GM18951 (cell line): ENCODE results near the gene UNC5B.

Source experiments
- POLR2A ChIP-seq: IDR thresholded peaks from 4 replicates; pipeline ENCODE4 v1.6.1; 2011; ENCODE audit warnings: mild to moderate bottlenecking; ENCODE audit not compliant: insufficient read length, insufficient read depth; ENCODE audit errors: extremely low read depth
- in situ Hi-C: fragments of 300-500 bp; cut with MboI; formaldehyde crosslinking; loops from one replicate; pipeline ENCODE4 v1.12.0; 2022; ENCODE audit warnings: low sequenced_read_pairs, mixed read lengths, inconsistent platforms; ENCODE audit not compliant: unreplicated experiment

The UNC5B gene

DNA sequence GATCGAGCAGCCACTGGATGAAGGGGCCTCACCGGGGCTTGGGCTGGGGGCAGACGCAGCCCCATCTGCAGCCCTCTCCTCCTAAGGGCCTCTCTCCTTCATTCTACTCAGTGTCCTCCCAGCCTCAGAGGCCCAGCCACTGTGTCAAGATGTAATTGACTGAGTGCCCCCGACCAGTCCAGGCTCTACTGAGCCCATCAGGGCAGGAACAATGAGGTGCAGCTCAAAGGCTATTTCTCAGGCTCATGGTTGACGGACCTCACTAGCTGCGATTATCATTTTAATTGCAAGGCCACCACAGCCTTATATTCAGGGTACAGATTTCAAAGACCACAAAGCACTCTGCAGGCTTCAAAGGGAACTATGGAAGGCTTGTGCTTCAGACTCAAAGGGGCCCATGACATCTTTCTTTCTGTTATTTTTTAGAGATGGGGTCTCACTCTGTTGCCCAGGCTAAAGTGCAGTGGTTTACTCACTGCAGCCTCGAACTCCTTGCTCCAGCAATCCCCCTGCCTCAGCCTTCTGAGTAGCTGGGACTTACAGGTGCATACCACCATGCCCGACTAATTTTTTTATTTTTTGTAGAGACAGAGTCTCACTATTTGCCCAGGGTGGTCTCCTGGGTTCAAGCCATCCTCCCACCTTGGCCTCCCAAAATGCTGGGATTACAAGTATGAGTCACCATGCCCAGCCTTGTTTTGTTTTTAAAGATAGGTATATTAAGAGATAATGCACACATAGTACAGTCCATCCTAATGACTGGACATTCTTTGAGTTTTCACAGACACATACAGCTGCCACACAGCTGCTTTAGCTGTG, 130.4 kb downstream of the UNC5B start:
- no peak for TF ChIP-seq POLR2A
- in situ Hi-C loops = no loop called here

DNA sequence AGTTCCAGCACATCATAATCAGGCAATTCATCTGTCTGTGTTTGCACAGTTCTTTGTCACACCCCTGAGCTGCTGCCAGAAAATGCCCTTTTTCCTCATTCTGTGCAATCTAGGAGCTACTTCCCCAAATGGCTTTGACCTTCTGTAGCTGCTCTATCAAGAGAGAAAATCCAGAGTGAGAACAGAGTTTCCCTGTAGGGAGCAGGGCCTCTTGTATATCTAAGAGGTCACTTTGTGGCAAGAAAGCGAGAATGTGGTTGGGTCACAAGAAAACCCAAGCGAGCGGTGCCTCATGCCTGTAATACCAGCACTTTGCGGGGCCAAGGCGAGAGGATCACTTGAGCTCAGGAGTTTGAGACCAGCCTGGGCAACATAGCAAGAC, 131.0 kb downstream of the UNC5B start:
- in situ Hi-C loops = no loop called here

GRCh38 chr10:71344154-71344925, 132.0 kb downstream of the UNC5B start:
- TF ChIP-seq POLR2A = no peak
- in situ Hi-C loops = no loop called here

More for the DNA sequence above, 131.0 kb downstream of the UNC5B start:
- TF ChIP-seq POLR2A = no peak

GRCh38 chr10:71344993-71345480, 132.7 kb downstream of the UNC5B start:
- TF ChIP-seq POLR2A = no peak
- in situ Hi-C loops = no loop called here

DNA sequence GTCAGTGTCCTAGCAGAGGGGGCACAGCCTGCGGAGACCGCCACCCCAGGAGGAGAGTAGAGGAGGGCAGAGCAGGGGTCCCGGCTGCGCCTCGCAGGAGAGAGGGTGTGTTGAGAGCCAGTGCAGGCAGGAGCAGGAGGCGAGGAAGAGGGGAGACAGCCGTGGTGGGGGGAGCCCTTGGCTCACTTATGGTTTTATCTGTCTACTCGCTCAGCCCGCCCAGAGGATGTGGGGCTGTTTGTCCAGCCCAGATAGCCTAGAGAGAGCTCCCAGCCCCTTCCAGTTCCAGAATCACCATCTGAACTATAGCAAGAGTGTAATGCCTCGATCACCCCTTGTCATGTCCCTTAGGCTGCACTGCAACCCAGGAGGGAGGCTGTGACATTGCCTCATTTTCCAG, 133.3 kb downstream of the UNC5B start:
- in situ Hi-C loops = no loop called here
- TF ChIP-seq POLR2A = no peak

DNA sequence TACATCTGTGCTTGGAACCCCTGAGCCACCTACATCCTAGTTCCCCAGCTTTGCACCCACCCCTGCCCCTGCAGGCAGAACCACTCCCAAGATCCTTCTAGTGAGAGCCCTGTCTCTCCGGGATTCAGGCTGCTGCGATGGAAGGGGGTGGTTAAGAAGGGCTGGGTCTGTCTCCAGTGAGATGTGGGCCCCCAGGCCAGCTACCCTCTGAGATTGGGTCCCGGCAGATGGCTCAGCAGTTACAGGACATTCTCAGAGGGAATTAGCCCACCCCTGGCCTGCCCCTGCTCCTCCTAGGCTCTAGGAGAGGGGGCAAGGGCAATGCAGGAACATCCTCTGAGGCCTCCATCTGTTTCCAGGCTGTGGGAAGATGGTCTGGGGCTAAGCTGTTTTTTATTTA, 134.4 kb downstream of the UNC5B start:
- no peak for TF ChIP-seq POLR2A
- in situ Hi-C loops = no loop called here

DNA sequence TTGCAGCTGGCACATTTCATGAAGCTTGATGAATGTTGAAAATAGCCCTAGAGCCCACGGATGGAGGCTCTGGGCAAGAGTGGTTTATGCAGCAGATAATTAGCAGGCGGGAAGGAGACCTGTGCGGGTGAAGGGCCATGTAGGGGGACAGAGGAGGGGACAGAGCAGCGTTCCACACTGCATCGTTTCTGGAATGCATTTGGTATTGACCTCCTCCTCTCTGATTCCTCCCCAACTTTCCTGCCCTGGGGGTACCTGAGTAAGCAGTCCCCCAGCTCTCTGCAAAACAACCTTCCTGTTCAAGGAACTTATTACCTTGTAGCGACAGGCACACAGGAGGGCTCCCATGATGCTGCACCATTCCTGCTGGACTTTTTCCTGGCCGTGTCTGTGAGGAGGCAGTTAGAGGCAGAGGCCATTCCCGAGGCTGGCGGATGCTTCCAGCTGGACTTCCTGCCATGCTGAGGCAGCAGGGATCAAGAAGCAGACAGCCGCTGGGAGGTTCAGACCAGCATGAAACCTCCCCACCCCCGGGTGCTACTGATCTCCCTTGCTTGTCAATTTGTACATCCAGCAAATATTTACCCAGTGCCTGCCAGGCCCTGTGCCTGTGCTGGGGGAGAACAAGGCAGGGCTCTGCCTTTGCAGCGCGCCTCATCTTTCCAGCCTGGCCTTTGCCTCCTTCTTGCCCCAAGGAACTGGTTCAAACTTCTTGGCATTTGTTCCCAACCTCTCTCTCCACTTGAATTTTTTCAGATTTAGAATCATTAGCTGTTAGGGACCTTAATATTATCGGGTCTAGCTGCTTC, 135.4 kb downstream of the UNC5B start:
- in situ Hi-C loops = no loop called here
- TF ChIP-seq POLR2A = no peak

DNA sequence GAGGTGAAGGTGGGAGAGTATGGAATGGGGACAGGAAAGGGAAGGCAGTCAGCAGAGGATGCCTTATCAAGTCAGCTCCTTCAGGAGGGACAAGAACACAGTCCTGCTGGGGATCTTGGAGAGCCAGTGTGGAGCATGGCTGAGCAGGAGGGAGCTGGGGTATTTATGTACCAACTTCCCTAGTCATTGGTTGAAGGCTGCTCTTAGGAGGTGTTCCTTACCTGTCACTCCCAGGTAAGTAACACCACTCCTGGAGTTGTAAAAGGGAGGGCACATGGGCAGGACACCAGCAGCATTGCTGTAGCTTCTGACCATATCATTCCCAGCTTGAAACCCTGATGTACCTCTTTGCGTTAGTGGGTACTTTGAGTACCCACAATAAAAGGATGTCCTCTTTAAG, 136.5 kb downstream of the UNC5B start:
- no peak for TF ChIP-seq POLR2A
- in situ Hi-C loops = no loop called here

DNA sequence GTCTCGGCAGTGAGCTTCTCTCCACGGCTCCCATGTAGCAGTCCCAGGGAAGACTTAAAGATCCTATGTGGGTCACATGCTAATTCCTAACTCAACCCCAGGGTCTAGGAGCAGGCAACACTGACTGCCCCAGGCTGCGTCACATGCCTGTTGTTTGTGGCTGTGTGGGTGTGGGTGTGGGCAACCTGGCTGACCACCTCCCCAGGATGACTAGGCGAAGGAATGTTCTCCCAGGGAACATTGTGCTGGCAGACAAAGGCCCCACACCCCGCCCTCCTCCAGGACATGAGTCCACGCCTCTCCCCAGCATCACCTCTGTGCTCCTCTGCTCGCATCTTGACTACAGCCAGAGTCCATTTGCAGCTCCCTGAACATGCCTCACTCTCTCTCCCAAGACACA, 137.0 kb downstream of the UNC5B start:
- in situ Hi-C loops = no loop called here
- TF ChIP-seq POLR2A = no peak

DNA sequence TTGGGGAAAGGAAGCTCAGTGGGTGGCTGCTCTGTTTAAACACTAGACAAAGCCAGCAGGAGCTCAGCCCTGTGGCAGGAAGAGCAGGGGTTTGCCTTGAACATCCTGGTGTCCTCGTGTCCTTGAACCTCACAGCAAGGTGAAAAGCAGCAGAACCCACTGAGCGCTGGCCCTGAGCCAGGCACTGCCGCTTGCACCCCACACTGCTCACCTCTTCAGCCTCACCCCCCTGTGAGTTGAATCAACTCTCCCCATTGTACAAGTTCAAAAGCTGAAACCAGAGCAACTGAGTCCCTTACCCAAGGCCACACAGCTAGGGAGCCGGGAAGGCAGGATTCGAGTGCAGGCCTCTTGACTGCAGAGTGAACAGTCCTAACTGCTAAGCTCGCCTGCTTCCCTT, 138.7 kb downstream of the UNC5B start:
- TF ChIP-seq POLR2A = no peak
- in situ Hi-C loops = no loop called here

DNA sequence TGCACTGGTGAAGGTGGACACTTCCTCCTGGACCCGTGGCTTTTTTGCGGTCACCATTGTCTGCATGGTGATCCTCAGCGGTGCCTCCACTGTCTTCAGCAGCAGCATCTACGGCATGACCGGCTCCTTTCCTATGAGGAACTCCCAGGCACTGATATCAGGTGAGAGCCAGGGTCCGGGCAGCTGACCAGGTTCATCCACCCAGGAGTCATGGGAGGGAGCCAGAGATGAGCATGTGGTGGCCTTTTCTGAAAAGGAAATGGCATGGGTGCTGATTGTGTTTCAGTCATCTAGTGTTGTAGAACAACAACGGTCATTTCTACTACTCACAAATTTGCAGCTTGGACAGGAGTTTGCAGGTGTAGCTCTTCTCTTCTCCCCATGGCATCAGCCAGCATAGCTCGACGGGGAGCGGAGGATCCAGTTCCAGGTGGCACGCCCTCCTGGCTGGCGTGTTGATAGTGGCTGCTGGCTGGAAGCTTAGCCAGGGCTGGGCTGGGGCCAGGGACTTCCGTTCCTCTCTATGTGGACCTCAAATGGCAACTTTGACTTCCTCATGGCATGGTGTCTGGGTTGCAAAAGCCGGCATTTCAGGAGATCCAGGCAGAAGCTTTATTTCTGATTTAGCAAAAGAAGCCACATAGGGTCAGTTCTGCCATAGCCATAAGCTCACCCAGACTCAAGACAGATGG, 139.4 kb downstream of the UNC5B start:
- in situ Hi-C loops = no loop called here
- TF ChIP-seq POLR2A = no peak
